OCI-M2 (cell line): Measurements from ENCODE around the gene SF3B5.
"Not testable (repeated sequence)": the region's sequence is repeated elsewhere in the genome, so short reads cannot be mapped to it uniquely, and the experiment has no call there.

Source experiments
- DNase-seq: peaks from one replicate; lab custom pipeline; 2025; ENCODE audit not compliant: unreplicated experiment; lab: John Stamatoyannopoulos, UW

Gene SF3B5

DNA sequence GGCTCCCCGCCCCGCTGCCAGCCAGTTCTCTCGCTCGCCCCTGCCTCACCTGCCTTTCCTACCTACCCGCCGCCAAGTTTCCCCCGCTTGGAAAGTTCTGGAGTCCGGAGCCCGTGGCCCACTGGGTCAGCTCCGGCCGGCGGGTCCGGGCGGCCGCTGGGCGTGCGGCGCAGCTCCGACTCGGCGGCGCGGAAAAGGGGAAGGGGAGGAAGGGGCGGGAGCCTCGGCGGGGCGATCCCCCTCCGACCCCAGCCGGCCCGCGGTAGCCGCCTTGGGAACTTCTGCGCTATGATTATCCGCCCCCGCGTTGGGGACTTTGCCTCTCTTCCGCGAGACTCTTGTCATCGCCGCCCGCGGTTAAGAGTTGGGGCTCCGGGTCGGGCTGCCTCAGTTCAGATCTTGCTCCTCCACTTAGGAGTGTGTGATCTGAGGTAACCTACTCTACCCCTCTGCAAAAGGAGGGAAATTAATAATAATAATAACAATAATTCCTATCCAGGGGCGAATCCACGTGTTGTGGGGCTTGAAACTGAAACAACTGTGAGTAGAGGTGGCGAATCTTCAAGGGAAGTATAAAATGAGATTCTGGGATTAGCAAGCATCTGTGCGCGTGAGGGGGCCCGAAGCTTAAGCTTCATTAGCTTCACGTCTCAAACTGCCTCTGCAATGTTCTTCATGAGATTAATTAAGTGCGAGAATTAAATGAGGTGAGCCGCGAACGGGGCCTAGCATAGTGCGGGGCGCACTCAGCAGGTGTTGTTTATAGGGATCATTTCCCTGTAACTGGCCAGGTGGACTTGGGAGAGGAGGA lies 30.8 kb downstream of the SF3B5 start:
- DNase-seq = no peak

DNA sequence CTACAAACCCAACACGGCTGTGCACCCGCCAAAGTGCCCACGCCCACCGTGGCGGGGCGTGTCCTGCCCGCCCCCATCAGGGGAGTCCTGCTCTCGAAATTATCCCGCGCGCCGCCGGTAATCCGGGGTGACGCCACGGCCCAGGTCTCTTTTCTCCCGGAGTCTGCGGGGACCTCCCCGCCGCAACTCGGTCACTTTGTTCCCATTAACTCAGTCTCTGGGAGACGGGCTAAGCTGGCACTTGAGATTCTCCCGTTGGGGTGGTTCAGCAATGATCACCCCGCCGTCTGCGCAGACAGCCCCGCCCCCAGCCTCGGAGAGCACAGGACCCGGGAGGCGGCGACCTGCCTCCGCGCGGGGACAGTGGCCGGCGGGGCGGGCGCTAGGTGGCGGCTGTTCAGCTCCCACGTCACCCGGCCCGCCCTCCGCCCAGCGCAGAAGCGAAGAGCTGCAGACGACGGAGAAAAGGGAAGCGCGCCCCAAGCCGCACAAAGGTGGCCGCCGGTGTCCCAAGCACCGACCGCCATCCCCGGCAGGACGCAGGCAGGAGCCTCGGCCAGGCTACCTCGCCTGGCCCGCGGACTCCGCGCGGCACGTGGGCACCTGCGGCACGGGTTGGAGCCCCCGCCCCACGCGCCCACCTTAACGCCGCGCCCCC lies 31.5 kb downstream of the SF3B5 start:
- DNase-seq = no peak

DNA sequence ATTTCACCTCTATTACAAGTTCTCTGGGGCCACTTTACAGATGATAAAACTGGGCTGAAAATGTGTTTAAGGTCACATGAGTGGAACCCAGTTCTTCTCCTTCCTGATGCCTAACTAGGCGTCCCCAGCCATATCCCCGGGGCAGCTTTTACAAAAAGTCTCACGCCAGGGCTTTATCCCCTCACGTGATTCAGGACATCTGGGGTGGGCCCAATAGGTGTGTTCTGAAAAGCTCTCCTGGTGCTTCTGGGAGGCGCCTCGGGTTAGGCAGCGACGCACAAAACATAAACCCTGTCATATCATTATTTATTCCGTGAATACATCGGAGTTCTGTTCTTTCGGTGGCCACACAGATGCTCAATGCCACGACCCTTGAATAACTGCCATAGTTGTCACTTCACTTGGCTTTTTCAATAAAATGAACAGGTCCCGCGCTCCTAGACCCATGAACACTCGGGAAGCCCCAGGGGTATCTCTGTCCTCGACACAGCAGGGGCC lies 32.1 kb downstream of the SF3B5 start:
- no peak for DNase-seq

DNA sequence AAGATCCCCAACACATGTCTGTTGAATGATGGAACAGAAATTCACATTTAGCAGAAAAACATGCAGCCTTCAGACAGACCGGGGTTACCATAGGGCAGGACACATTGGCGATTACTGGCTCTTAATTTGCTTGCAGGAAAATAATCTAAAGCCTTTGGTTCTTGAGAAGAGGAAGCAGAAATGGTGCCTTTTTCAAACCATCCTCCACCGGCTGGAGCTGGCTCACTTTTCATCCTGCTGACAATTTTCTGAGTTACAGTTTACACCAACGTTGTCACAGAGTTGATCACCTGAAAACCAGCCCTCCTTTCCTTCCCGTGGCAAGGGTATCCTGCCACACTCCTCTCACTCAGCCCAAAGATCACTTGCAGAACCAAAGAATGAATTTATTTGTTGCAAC lies 32.6 kb downstream of the SF3B5 start:
- DNase-seq = no peak

DNA sequence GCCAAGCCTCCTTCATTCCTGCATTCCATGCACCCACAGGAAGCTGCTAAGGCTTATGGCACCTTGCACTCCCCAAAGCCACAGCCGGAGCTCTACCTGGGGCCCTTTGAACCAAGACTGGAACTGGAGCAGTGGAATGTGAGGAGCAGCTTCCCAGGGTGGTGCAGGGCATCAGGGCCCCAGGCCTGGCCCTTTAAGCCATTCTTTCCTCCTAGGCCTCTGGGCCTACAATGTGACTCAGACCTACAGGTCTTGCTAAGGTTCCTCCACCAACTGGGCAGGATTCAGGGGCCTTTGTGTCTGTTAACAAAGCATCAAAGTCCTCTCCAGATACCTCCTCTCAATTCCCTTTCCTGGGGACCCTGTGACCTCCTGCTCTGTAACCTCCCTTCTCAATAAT lies 36.2 kb downstream of the SF3B5 start:
- no peak for DNase-seq

DNA sequence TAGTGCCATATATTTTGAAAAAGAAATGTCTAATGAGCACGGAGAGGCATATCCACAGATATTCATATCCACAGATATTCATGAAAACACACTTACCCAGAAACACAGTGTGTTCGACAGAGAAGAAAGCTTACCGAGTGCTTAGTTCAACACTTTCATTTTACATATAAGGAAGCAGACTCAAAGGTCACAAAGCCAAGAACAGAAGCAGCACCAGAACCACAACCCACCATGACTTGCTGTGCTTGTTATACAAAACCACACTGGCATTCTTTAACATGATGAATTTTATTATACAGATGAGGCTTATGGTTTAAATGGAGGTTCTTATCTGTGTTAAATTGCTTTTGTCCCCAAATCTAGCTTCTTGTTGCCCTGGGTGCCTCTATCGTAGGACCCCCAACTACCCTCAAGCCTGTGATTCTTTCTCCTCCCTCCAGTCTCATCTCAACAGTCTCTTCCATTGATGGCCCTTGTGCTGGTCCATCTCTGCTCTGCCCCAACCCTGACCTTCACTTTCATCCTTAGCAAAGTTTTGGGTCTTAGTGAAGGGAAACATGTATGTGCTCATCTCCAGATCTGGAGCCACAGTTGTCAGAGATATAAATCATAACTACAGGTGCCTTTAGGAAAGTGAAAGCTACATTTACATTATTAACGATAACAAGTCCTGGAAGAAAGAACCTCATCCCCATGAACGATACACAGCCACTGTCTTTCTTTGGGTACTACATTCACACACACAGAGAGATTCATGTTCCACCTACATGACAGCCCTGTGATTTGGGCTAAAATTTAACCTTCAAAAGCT lies 40.0 kb downstream of the SF3B5 start:
- no peak for DNase-seq

DNA sequence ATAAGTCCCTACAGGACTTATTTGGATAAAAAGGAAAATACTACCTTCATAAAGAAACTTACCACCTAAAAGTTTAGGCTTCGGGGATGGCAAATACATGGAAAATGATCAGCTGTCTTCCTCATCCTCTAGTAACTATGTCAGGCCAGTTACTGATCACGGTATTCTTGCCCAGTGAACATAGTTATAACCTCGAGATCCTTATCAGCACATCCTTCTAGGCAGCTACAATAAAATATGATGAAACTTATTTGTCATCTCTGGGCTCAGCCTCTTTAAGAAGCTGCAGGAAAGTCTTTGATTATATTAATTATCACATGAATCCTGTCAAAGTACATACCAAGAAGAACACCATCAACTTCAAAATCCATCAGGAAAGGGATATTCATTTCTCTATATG lies 41.8 kb downstream of the SF3B5 start:
- DNase-seq = no peak

DNA sequence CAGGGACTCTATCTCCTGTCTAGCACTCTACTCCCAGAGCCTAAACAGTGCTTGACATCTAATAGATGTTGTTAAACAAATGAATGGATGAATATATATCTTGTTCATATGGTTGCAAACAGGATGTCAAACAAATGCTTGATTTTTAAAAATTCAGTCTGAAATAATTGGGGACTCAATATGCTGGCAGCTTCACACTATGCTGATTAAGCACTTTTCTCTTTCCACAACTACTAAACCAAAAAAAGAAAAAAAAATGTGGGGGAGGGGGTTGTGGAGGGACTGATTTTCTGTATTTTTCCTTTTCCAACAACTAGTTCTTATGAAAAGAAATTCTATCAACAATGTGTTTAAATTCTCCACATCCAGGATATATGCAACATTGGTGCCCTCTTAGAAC lies 42.9 kb downstream of the SF3B5 start:
- no peak for DNase-seq

DNA sequence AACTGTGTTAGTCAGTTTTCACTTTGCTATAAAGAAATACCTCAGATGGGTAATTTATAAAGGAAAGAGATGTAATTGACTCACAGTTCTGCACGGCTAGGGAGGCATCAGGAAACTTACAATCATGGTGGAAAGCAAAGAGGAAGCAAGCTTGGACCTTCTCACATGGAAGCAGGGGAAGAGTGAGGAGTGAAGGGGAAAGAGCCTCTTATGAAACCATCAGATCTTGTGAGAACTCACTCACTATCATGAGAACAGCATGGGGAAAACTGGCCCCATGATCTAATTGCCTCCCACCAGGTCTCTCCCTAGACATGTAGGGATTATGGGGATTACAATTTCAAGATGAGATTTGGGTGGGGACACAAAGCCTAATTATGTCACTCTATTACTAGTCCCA lies 46.0 kb downstream of the SF3B5 start:
- DNase-seq = no peak

DNA sequence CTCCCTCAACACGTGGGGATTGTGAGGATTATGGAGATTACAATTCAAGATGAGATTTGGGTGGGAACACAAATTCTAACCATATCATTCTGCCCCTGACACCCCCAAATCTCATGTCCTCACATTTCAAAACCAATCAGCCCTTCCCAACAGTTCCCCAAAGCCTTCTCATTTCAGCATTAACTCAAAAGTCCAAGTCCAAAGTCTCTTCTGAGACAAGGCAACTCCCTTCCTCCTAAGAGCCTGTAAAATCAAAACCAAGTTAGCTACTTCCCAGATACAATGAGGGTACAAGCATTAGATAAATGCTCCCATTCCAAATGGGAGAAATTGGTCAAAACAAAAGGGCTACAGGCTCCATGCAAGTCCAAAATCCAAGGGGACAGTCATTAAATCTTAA lies 47.7 kb downstream of the SF3B5 start:
- no peak for DNase-seq

DNA sequence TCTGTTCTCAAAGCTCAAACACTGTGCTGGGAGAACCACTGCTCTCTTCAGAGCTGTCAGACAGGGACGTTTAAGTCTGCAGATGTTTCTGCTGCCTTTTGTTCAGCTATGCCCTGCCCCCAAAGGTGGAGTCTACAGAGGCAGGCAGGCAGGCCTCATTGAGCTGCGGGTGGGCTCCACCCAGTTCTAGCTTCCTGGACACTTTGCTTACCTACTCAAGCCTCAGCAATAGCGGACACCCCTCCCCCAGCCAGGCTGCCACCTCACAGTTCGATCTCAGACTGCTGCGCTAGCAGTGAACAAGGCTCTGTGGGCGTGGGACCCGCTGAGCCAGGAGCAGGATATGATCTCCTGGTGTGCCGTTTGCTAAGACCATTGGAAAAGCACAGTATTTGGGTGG lies 48.7 kb downstream of the SF3B5 start:
- DNase-seq = not testable (repeated sequence)

DNA sequence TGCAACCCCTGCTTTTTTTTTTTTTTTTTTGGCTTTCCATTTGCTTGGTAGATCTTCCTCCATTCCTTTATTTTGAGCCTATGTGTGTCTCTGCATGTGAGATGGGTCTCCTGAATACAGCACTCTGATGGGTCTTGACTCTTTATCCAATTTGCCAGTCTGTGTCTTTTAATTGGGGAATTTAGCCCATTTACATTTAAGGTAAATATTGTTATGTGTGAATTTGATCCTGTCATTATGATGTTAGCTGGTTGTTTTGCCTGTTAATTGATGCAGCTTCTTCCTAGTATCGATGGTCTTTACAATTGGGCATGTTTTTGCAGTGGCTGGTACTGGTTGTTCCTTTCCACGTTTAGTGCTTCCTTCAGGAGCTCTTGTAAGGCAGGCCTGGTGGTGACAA lies 50.4 kb downstream of the SF3B5 start:
- not testable (repeated sequence) for DNase-seq
